HG03378 (cell line): Measurements from ENCODE around the gene CDT1.
A peak's percentile ranks its signal among the peaks of the same experiment; 100 is the strongest.

Experiments used
- ATAC-seq: cut with Tn5 transposase; IDR thresholded peaks from one replicate; pipeline ENCODE4 v1.9.1; 2021; ENCODE audit warnings: mild to moderate bottlenecking, moderate library complexity; ENCODE audit not compliant: unreplicated experiment

Gene CDT1

DNA sequence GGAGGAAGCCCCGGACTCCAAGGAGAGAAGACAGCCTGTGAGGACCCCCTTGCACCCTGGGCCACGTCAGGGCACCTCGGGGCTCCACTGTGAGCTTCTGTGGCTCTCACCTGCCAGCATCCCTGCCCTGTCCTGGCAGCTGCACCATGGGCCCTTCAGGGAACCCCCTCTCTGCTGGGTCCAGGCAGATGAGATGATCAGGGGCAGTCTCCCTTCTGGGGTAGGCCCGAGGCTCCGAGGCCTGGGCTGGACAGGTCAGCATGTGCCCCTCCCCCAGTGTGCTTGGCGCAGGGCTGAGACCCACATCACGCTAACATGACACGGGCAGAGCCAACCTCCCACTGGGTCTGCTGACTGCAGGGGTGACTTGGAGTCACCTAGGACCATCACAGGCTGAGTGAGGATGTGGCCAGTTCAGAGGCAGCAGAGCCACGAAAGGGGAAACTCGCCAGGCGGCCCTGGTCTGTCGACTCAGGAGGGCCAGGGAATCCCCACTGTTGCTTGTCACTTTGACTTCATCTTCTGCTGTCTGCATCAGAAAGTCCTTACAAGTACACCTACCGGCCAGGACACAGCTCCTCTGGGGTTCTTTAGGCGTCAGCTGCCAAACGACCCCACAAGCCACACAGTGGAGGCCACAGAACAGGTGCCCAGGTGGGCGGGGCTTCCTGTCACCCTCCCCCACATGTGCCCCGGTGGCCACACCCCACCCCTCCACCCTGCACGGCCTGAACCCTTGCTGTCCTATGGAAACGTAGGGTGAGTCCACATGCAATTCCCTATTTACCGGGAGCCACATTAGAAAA lies 50.9 kb downstream of the CDT1 start:
- no peak for ATAC-seq

DNA sequence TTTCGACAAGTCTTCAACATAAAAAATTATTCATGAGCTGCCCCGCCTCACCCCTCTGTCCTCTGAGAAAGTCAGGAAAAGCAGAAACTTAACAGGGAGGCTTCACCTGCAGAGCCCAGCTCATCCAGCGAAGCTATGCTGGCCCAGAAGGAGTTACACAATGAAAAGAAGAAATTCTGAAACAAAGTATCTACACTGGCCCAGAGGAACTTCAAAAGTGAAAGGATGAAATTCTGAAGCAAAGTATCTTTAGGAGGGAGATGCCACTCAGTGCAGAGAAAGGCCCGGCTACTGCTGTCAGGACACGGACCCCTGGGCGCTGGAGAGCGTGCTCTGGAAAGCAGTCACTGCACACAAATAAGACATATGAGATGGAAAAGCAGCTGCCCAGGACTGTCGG lies 51.6 kb downstream of the CDT1 start:
- ATAC-seq = no peak

DNA sequence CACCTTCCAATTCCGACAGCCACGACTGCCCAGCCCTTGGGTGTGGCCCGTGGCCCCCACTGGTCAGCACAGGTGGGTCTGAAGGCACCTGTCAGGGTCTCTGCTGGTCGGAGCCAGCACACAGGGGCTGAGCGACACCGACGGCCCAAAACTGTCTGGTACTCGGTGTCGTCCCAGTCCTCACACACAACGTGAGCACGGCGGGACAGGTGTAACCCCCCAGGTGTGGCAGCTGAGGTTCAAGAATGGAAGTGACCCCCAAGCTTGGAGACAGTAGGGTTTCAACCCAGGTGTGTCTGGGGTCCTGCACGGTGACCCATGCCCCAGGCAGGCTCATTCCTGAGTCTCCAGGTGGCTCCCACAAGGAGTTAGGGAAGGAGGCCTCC lies 52.1 kb downstream of the CDT1 start:
- no peak for ATAC-seq

DNA sequence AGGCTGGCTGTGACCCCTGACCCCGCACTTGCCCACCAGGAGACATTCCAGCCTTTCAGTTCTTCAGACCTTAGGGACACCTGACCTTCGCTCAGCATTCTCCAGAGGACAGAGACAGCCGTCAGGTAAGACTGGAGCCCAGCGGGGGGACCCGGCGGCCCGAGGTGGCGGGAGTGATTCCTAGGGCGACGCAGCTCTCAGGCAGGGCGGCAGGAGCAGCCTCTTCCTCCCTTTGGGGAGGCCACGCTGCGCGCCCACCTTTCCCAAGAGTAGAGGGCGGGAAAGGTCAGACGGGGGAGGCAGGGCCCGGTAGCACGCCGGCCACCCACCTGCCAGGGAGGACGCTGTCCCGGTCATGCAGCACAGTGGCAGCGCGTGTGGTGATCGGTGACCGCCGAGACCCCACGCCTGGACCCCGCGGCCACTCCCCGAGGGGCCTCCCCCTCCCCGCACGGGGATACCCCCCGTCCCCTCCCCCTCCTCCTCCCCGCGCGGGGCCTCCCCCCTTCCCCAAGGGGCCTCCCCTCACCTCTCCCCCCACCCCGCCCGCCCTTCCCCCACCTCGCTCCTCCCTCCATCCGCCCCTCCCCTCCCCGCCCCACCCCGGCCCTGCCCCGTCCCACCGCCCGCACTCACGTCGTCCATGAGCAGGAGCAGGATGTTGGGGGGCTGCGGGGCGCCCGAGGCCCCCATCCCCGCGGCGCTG lies 52.7 kb downstream of the CDT1 start:
- ATAC-seq = peak; percentile 8

DNA sequence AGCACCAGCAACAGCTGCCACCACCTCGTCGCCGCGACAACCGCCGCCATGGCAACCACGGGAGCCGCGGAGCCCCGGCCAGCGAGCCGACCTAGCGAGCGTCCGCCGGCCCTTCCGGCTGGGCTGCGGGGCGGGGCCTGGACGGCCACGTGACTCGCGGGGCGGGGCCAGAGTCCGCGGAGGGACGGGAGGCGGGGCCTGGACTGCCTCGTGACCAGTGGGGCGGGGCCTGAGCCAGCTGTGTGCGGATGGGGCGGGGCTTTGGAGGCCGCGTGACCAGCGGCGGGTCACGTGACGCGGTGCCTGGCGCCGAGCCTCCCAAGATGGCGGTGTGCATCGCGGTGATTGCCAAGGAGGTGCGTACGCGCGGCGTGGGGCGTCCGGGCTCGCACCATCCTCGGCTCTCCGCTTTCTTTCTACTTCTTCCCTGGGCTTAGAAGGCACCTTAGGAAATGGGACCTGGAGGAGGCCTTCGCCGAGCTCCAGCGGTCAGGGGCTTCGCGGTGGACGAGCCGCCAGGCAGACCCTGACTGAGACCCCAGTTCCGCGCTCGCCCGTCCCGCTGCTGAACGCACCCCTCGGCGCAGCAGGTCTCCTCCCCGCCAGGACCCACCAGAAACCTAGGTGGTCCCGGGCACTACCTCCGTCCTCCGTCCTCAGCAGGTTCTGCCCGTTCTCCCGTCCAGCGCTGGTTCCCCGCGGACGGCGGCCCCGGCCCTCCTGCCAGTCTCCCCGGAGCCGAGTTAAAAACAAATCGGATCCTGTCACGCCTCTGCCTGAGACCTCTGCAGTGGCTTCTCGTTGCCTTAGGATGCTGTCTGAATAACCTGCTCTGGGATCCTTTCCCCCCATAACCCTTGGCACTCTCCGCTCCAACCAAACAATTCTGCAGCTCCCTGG lies 53.5 kb downstream of the CDT1 start, which contains the start of the genes GALNS and TRAPPC2L:
TSS of gene GALNS (minus strand) at position 120 of the 900 bp plus-strand sequence. CDS start at position 50, 70 bp downstream.
TSS of gene TRAPPC2L (plus strand) at position 300 of the 900 bp plus-strand sequence. CDS start at position 324, 24 bp downstream.
- ATAC-seq = peak; percentile 54

GRCh38 chr16:88857728-88858339 lies 54.2 kb downstream of the CDT1 start:
- ATAC-seq = peak; percentile 44
